GM19324 (cell line): ENCODE measurements around the gene CUEDC1.

Source experiments
- ATAC-seq: cut with Tn5 transposase; IDR thresholded peaks from one replicate; pipeline ENCODE4 v1.9.1; 2021; ENCODE audit warnings: mild to moderate bottlenecking, moderate library complexity; ENCODE audit not compliant: unreplicated experiment, low FRiP score

The CUEDC1 gene

DNA sequence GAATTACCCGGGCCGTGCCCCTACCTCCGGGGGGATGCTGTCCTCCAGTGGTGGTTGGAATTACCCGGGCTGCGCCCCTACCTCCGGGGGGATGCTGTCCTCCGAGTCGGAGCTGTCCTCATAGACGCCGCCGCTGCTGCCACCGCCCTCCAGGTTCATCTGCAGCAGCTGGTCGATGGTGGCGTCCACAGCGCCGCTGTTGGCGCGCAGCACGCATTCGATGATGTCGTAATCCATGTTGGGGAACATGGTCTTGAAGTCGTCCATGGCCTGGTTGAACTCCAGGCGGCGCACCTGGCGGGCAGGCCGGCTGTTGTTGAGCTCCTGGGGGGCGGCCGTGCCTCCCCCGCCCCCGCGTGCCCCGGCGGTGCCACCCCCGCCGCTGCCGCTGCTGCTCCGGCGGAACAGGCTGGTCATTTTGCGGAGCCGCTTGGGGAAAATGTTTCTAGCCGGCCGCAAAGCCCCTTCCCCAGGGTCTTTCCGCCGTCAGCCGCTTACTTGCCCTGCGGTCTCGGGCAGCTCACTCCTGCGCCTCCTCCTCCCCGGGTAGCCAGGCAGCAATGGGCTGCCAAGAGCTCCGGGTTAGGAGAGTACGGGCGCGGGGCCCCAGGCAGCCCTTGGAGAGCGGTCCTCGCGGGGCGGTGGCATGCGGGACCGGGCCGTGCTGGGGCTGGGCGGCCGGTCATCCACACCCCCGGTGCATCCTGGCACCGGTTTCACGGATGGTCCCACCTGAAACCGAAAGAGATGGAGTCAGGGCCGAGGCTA lies 69.9 kb downstream of the CUEDC1 start:
- no peak for ATAC-seq

DNA sequence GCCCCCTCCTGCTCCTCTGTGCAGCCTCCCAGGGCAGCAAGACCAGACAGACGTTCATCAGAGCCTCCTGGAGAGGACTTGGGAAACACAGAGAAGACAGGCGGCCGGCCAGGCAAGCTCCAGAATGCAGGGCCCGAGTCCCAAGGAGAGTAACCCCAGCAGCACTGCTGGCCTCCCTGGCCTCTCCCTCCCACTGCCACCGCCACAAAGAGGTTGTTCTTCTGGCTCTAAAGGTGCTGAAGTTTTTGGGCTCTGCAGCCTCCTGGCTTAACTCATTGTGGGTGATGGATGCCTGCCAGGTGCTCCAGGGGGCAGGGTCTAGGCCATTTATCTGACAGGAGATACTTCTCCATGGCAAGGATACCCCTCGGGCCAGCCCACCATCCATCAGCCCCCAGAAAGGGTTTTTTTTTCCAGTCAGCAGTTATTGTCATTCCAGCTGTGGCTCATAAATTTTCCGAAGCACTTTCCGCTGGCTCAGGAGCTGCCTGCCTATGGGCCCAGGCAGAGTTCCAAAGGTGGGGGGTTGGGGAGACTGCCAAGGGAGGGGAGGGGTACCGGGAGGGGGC lies 73.3 kb downstream of the CUEDC1 start:
- no peak for ATAC-seq

DNA sequence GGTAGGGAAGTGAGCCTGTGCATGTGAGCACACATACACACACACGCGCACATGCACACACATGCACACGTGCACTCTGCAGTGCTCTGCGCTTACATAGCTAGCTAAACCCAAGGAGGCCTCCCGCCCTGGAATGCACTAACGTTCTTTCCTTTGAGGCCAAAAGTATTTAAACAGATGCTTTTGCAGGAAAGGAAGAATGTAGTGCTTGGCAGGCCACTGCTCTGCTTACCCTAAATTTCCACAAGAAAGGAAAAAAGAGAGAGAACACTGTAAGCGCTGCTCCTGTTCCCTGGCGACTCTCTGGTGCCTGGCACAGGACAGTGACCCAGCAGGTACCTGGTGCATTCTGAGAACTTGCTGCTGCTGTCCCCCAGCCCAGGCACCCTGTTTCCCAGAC lies 74.1 kb downstream of the CUEDC1 start:
- ATAC-seq, result no peak

DNA sequence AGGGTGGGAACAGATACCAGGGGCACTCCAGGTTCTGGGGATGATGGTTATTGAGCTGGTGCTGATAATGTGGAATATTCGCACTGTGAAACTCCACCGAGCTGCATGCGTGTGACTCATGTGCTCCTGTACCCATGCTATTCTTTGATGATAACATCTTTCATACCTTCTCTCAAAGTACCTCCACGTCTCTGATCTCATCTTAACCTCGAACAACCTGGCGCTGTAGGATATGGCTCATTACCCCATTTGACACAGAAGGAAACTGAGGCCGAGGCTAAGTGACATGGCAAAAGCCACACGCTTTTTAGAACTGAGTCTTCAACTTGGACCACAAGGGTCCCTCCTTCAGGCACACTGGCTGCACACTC lies 75.1 kb downstream of the CUEDC1 start:
- no peak for ATAC-seq

DNA sequence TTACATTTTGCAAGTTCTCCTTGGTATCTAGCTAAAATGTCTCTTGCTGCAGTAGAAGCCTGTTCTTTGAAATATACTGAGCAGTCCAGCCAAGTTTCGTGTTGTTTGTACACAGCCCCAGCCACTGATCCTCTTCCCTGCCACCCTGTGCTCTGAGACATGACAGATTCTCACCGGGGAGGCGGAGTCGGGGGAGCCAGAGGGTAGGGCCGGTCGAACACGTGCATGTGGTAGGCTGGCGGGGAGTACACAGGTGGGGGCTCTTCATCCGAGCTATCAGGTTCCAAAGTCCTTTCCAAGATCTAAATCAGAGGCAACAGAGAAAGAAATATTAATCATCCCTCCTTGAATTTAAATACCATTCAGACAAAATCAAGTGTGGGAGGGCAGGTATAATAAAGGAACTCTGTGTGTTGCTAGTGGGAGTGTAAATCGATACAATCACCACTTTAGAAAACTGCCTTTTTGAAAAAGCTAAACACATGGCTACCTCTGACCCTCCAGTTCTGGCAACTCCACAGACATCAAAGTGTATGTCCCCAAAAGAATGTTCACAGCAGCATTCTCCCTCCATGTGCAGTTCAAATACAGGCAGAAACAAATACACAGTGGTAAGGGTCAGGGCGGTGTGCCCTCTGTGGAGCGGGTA lies 75.7 kb downstream of the CUEDC1 start:
- ATAC-seq, result no peak

DNA sequence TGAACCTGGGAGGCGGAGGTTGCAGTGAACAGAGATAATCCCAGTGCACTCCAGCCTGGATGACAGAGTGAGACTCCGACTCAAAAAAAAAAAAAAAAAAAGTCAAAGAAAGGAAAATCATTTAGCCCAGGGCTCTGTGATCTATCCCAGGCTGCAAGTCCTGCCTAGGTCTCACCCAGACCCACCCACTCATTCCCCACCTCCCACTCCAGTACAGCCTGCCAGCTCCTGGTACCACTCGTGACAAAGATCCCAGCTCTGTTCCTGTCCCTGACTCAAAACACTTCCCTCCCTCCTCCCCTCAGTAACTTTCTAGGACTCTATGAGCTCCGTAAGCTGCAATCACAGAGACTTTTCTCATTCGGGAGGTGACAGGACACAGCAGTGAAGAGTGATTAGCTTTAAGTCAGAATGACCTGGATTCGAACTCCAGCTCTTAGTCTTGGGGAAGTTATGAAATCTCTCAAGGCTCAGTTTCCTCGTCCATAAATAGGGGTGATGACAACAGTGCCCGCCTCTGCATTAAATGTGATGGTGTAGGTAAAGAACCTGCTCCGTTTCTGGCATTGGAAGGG lies 77.3 kb downstream of the CUEDC1 start:
- no peak for ATAC-seq

DNA sequence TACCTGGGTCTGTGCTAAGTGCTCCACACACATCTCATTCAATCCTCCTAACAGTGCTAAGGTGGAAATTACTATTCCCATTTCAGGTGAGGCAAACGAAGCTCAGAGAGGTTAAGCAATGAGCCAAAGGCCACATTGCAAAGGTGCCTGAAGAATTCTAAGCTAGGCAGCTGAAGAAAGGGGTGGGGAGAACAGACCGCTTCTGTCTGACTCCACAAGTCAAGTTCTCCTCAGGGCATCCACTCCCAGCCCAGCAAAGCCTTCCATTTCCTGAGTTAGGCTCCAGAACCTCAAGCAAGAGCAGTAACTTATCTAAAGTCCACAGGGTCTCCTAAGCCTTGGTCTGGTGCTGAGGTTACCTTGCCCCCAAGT lies 78.4 kb downstream of the CUEDC1 start:
- no peak for ATAC-seq

DNA sequence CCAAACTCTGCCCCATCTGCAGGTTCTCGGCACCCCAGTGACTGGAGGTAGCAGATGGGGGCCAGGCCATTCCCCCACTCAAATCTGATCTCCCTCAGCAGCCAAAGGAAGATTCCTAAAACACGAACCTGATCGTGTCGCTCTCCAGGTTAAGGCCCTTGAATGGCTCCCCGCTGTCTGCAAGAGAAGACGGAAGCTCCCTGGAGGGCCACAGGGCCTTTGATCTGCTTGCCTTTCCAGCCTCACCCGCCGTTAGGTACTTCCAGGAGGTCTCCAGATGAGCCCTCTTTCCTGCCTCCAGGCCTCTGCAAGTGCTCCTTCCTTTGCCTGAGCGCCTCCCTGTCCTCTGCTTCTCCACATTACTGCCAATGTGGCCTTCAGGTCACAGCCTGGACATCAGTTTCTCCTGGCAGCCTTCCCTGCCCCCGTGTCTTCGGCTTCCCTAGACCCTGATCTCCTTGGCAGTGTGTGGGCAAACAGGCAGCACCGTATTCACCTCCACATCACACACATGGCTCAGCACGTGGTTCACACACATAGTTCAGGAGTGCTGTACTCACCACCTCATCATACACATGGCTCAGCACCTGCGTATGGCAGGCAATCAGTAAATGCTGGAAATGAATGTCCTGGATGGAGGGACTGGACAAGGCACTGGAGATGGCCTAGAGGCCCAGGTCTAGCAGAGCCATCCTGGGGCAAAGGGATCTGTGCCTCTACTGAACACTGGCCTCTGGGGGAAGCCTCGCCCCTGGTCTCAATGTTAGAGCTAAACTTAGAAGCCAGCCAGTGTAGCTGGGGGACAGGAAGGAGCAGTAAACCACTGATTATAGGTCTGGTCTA lies 79.0 kb downstream of the CUEDC1 start:
- ATAC-seq, result no peak

DNA sequence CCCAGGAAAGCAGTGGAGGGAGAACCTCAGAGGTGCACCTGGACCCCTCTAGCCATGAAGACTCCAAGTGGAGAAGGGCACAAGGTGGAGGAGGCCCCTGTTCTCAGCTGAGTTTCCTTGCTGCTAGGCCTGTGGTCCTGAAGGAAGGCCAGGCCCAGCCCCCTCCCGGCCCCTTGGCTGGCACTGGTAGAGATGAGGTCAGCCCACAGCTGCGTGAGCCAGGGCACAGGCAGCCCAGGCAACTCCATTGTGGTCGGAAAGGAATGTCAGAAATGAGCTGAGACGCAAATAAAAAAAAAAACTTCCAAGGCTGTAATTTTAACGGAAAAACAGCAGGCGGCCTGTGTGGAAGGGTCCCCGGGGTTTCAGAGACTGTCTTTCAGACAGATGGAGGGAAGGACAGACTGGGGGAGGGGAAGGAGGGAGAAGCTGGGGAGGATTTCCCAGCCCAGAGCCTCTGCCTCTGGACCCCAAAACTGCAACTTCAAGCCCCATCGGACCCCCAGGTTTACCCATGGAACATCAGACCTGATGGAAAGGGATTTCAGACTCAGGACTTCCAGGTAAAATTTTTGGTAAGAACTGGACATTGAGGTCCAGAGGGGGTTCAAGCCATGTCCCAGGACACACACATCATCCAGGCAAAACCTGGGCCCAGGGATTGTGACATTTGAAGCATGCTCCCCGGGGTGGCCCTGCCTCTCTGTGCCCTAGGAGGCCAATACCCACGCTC lies 79.8 kb downstream of the CUEDC1 start:
- ATAC-seq, result no peak

DNA sequence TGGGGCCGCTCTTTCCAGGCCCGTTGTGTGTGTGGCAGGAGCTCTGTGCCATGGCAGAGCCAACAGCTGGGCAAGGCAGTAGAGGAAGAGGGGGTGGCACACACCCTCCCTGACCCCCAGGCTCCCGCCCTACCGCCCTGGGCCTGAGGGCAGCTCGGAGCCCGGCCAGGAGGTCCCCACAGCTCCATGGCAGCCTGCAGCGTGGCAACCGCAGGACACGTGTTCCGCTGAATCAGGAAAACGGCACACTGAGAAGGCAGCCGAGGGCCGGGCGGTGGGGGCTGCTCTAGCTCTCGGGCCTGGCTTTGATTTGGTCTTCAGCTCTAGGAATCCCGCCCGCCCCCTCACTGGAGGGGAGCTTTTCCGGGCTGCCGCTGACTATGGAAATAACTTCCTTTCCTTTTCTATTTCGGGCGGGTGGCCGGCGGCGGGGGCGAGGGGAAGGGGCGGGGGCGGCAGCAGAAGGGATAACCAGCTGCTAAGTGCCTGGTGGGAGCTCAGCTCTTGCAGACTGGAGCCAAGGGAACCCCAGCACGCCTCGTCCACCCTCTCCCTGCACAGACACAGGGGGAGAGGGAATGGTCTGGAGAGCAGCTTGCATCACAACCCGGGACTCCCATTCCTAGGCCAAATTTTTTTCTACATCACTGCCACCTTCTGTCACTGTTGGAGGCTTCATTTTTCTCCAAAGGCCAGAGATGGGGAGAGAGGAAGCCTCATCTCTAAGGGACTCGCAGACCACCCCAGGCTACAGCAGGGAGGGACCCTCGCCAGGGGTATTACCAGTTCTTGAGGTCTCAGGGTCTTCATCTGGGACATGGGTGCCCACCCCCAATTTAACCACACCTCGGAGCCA lies 80.5 kb downstream of the CUEDC1 start:
- no peak for ATAC-seq

DNA sequence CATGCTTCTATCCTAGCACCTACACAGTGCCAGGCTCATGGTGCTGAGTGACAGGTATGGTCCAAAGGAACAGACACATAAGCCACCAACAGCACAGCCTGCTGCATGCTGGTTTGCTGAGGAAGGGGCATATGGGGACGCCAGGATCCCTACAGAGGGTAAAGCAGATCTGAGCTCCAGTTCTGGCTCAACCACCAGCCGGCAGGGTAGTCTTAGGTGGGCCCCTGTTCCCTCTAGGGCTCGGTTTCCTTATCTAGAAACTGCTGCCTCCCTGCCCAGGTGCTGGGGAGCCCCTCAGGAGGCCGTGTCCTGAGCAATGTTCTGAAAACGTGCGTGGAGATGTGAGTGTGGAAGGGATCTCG lies 81.2 kb downstream of the CUEDC1 start:
- no peak for ATAC-seq

DNA sequence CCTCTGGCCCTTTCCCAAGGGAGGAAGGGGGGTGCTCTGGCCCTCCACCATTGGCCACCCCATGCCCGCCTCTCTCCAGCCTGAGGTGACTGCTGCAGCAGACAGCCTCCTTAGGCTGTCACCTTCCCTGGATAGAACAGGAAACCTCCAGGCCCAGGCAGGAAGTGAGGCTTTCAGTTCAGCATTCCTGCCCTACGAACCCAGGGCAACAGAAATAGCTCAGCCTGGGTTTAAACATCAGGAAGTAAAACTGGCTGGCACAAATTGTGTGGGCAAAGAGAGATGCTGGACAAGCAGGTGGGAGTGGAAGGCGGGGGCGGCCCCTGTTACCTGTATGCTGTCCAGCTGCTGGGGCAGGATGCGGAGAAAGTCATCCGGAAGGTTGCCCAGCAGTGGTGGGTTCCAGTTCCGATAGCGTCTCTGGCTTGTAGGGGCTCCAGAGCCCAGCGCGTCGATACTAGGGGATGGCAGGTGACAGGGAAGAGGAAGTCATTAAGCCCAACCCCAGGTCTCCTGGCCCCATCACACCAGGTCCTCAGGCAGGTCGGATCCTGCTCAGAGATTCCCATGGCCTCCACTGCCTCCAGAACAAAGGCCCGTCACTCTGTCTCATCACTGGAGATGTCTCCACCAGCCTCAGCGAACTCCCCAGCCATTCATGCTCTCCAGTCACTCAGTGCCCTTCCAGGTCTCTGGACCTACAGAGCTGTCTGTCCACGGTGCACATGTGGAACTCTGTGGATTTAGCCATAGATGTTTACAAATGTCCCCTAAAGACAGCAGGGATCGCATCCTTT lies 81.8 kb downstream of the CUEDC1 start:
- no peak for ATAC-seq

DNA sequence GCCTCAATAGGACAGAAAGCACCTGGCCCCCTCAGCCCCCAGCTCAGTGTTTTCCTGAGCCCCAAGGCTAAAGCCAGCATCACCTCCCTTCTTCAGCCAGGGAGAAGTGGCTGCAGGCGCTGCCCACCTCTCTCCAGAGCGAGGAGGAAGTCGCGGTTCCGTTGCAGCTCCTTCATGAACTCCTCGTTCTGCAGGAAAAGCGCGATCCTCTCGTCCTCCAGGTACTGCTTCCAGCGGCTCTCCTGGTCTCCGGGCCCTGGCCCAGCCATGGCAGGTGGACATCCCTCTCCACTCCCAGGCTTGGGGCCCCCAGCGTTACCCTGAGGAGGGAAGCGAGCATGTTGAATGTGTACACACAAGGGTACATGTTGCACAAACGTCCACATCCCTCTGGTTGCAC lies 82.7 kb downstream of the CUEDC1 start:
- ATAC-seq, result no peak

DNA sequence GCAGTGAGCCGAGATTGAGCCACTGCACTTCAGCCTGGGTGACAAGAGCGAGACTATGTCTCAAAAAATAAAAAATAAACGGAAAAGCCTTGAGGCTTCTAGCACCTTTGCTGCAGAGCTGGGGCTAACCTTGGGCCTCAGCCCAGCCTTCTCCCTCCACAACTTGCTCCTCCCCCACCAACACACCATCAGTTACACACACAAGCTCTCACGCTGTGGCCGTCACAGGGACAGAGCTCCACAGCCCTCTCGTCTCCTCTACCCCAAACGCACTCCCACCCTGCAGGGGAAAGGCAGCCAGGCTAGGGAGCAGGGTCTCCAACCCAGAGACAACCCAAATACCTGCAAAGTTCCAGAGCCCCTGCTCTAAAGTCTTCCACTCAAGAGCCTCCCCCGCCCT lies 83.3 kb downstream of the CUEDC1 start:
- ATAC-seq, result no peak

DNA sequence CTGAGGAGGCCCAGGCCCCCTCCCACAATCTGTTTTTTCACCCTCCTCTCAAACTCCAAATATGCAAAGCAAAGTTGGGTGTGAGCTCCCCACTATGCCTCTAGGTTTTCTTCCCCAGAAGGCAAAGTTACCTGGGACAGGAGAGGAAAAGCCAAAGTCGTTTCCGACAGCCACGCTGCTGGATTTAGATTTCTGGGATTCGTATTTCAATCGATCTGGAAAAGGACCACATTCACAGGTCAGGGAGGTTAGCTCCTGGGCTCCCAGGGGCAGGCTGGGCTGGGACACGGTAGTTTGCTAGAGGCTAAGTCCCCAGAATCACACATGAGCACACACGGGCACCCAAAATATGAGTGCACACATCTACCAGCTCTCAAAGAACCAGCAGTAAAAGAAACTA lies 84.1 kb downstream of the CUEDC1 start:
- no peak for ATAC-seq

DNA sequence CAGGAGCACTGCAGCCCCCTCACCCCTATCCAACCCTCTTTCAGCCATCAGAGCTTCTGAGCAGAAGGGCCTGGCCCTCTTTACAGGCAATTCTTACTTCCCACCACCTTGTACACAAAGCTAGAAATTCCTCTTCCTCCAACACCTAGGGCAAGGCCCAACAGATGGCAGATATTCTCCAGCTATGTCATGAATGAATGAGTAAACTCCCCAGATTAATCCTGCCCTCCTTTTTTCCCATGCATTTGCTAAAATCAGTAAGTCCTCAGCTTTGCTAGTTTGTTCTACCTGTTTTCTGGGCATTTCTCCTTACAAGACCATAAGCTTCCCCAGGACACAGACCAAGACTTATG lies 85.0 kb downstream of the CUEDC1 start:
- no peak for ATAC-seq

DNA sequence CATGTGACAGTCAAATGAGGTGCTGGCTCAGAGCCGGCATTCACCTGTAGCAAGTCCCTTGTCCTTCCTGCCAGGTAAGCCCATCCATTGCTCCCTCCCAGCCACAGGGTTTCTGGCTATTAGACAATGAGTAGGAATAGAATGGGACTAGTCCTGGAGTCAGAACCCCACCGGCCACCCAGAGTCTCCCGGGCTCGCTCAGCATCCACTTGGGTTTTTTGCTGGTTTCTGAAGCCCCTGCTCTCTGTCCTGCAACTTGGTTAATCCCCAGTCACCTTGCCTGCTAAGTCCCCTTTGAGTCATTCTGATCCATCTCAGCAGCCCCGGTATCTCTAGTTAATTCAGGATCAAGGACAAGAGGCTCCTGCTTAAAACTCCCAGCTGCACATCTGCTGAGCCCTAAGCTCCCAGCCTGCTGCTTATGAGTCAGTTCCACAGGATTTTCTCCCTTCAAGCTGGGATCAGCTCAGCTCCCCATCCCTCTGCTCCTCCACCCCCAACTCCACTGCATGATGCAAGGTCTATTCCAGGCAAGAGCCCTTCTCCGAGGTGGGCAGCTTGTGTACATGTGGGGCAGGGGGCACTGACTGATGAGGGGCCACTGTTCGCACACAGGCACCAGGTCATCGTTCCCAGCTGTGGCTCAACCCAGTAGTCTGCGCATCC lies 85.5 kb downstream of the CUEDC1 start:
- no peak for ATAC-seq

DNA sequence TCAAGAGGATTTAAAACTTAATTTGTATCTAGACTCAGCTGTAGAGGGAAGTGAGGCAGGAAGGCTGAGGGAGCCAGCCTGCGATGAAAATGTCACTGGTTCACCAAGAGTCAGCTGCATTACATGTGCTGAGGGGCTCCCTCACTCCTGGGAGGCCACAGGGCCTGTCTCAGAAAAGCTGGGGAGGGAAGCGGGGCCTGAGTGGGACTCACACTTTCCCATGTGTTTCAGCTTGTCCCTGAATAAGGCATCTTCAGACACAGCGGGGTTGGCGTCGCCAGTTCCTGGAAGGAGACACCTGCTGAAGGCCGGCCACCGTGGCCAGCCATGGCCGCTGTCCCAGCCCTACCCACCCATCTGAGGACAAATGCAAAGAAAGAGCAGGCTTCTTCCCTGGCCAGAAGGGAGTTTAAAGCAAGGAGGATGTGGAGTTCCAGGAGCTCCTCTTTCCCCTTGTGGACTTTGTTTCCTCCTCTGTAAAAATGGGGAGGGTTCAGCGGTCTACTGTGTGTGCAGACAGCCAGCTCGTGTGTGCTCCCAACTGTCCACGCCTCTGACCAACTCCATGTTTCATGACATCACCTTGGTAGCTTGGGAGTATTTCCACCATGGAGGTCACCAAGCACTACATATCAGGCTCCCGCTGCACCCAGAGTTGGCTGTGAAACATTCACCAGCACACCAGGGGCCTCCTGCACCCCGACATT lies 86.1 kb downstream of the CUEDC1 start:
- no peak for ATAC-seq
